ENCODE data around the gene GRAMD2A. TPM values are rescaled to one million over a fixed set of nuclear protein-coding genes. Genes with fewer than 3 reads are reported as not detected.

GRAMD2A gene
- total RNA-seq, 1 donor from 2014 or later = not detected

Other genes with a start within 250 kb of the GRAMD2A start
- gene MYO9A, start 79.6 kb downstream of the GRAMD2A start, total RNA-seq = 9.3 TPM
- gene SENP8, start 79.4 kb downstream of the GRAMD2A start, total RNA-seq = 1.6 TPM
- 31.0 TPM for gene PKM, start 33.4 kb upstream of the GRAMD2A start, total RNA-seq
- gene PARP6, start 74.8 kb upstream of the GRAMD2A start, total RNA-seq = 20.1 TPM
- gene CELF6, start 122.4 kb upstream of the GRAMD2A start, total RNA-seq = 0.65 TPM
- 49.4 TPM for gene HEXA, start 178.2 kb upstream of the GRAMD2A start, total RNA-seq
- not detected for gene TMEM202, start 200.5 kb upstream of the GRAMD2A start, total RNA-seq